ENCODE results near the gene FSD1L. TPM values are rescaled to one million over a fixed set of nuclear protein-coding genes. Genes with fewer than 3 reads are reported as not detected.

Gene FSD1L
- polyA plus RNA-seq, 1 of the 3 experiments (the other 2 are of a cell fraction), result 0.76 TPM

GRCh38 chr9:105466898-105467455 is 19.1 kb downstream of the FSD1L start:
- Histone ChIP-seq H3K27me3 (ENCODE audit: insufficient read depth) (no peaks in the 10 kb centered on the region), H3K36me3 (replicated peaks in 1 of 2; ENCODE audit: control insufficient read depth in 1 of 2, insufficient read depth in 2 of 2, low read length in 1 of 2) (peaks cover 39 to 76% of the 10 kb centered on the region in 2 experiments), H3K9me3 (no peaks in the 10 kb centered on the region), H3K4me1 (ENCODE audit: control insufficient read depth in 1 of 2, insufficient read depth in 2 of 2, low read depth in 1 of 2, low read length in 1 of 2) (no peaks in the 10 kb centered on the region), H4K20me1 (ENCODE audit: insufficient read depth) (no peaks in the 10 kb centered on the region), H3K4me3 (ENCODE audit: low read depth in 2 of 2, low read length in 1 of 2) (no peak overlapping the region), H3F3A (replicated peaks; ENCODE audit: insufficient read depth) (peaks cover 21% of the 10 kb centered on the region), H3K27ac (ENCODE audit: low read depth in 2 of 2, low read length in 1 of 2) (peak overlapping the region in 1 of 2 experiments; percentile 6; a peak in 1 of 4 replicates), H3K79me2 (ENCODE audit: insufficient read depth) (peaks cover 61% of the 10 kb centered on the region), H3K4me2 (no peak overlapping the region), H3K9me2 (no peaks in the 10 kb centered on the region), H3K9ac (no peak overlapping the region), H2AFZ (ENCODE audit: low read depth) (no peak overlapping the region)
- no peak for DNase-seq
- TF ChIP-seq YY1 (IDR thresholded peaks at IDR 0.05; ENCODE audit: low read depth), result no peak
- no peak for TF ChIP-seq NRF1 (IDR thresholded peaks at IDR 0.05; ENCODE audit: low read depth, low read length)
- TF ChIP-seq SIN3A (IDR thresholded peaks at IDR 0.05; ENCODE audit: borderline replicate concordance, low read depth, low read length), result no peak
- TF ChIP-seq MXI1 (IDR thresholded peaks at IDR 0.05; ENCODE audit: low read depth, low read length), result no peak
- no peak for TF ChIP-seq RCOR1 (IDR thresholded peaks at IDR 0.05; ENCODE audit: low read length)
- TF ChIP-seq USF2 (IDR thresholded peaks at IDR 0.05; ENCODE audit: borderline replicate concordance, low read depth, low read length), result no peak
- TF ChIP-seq TEAD4 (IDR thresholded peaks at IDR 0.05; ENCODE audit: borderline replicate concordance, insufficient read depth), result no peak
- POLR2A ChIA-PET, result interaction anchor here (0.6 kb wide), 1 partner anchor 533 kb away, joined by 3 read pairs; no protein-coding TSS in a partner anchor
- WGBS (ENCODE audit: low lambda C conversion rate), result 82% methylated on average over 3 of the region's 3 CpGs
- CTCF ChIA-PET, result no interaction called here

- Histone ChIP-seq H4K20me1 (ENCODE audit: insufficient read depth) (no peaks in the 10 kb centered on the region), H3K4me2 (no peak overlapping the region), H3K9me3 (no peaks in the 10 kb centered on the region), H3F3A (replicated peaks; ENCODE audit: insufficient read depth) (peaks cover 21% of the 10 kb centered on the region), H3K4me1 (ENCODE audit: control insufficient read depth in 1 of 2, insufficient read depth in 2 of 2, low read depth in 1 of 2, low read length in 1 of 2) (no peaks in the 10 kb centered on the region), H3K9me2 (no peaks in the 10 kb centered on the region), H3K4me3 (ENCODE audit: low read depth in 2 of 2, low read length in 1 of 2) (no peak overlapping the region), H2AFZ (ENCODE audit: low read depth) (no peak overlapping the region), H3K27ac (ENCODE audit: low read depth in 2 of 2, low read length in 1 of 2) (no peak overlapping the region), H3K36me3 (replicated peaks in 1 of 2; ENCODE audit: control insufficient read depth in 1 of 2, insufficient read depth in 2 of 2, low read length in 1 of 2) (peaks cover 45 to 74% of the 10 kb centered on the region in 2 experiments), H3K79me2 (ENCODE audit: insufficient read depth) (peaks cover 47% of the 10 kb centered on the region; the same call in 1 of the 2 replicates), H3K9ac (no peak overlapping the region), H3K27me3 (ENCODE audit: insufficient read depth) (no peaks in the 10 kb centered on the region)
- CTCF ChIA-PET, result no interaction called here
- TF ChIP-seq NFIC (IDR thresholded peaks at IDR 0.05; ENCODE audit: borderline replicate concordance) (no peak), FOXJ3 (CRISPR knock-in tag; IDR thresholded peaks at IDR 0.05) (no peak), FOSL2 (IDR thresholded peaks at IDR 0.05; ENCODE audit: borderline replicate concordance, low read depth) (no peak)
- POLR2A ChIA-PET, result no interaction called here
- DNase-seq, result no peak
- 91% methylated on average over 1 of the region's 1 CpG for WGBS (ENCODE audit: low lambda C conversion rate)
Observed at GRCh38 chr9:105468875-105469274, 21.0 kb downstream of the FSD1L start.

DNA sequence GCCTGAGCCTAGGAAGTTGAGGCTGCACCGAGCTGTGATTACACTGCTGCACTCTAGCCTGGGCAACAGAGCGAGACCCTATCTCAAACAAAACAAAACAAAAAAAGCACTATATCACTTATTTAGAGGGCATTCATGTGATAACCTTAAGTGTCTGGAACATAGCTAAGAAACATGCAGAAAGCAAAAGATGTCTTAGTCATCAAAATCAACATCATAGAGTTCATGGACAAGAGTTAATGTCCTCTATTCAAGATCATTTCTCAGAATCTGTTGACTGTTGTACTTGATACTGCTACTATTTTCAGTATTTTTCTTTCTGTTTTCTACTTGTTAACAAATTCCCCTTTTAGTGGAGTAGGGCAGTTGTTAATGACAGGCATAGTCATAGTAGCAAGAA is 25.4 kb downstream of the FSD1L start:
- no peak overlapping the region for H3K4me3 ChIP-seq (ENCODE audit: low read depth in 2 of 2, low read length in 1 of 2)
- DNase-seq, result no peak
- POLR2A ChIA-PET, result no interaction called here
- peaks cover 27 to 35% of the 10 kb centered on the region in 2 experiments for H3K36me3 ChIP-seq (replicated peaks in 1 of 2; ENCODE audit: control insufficient read depth in 1 of 2, insufficient read depth in 2 of 2, low read length in 1 of 2)
- H2AFZ ChIP-seq (ENCODE audit: low read depth), result no peak overlapping the region
- no peak overlapping the region for H3K27ac ChIP-seq (ENCODE audit: low read depth in 2 of 2, low read length in 1 of 2)
- H3K79me2 ChIP-seq (ENCODE audit: insufficient read depth), result peaks cover 39% of the 10 kb centered on the region; the same call in 1 of the 2 replicates
- no peaks in the 10 kb centered on the region for H3K9me3 ChIP-seq
- H4K20me1 ChIP-seq (ENCODE audit: insufficient read depth), result no peaks in the 10 kb centered on the region
- no peak overlapping the region for H3K9ac ChIP-seq
- peaks cover 9% of the 10 kb centered on the region for H3F3A ChIP-seq (replicated peaks; ENCODE audit: insufficient read depth)
- H3K4me2 ChIP-seq, result no peak overlapping the region
- 100% methylated on average over 2 of the region's 2 CpGs for WGBS (ENCODE audit: low lambda C conversion rate)
- CTCF ChIA-PET, result no interaction called here
- H3K4me1 ChIP-seq (ENCODE audit: control insufficient read depth in 1 of 2, insufficient read depth in 2 of 2, low read depth in 1 of 2, low read length in 1 of 2), result no peaks in the 10 kb centered on the region
- H3K9me2 ChIP-seq, result no peaks in the 10 kb centered on the region
- TF ChIP-seq ELF1 (IDR thresholded peaks at IDR 0.05) (no peak), GABPA (IDR thresholded peaks at IDR 0.05; ENCODE audit: low read depth) (no peak), SMC3 (IDR thresholded peaks at IDR 0.05; ENCODE audit: low read depth, low read length) (no peak), FOXJ3 (CRISPR knock-in tag; IDR thresholded peaks at IDR 0.05) (no peak), POLR2AphosphoS5 (IDR thresholded peaks at IDR 0.05; ENCODE audit: low read depth, low read length) (no peak), FOSL2 (IDR thresholded peaks at IDR 0.05; ENCODE audit: borderline replicate concordance, low read depth) (no peak), JUND (IDR thresholded peaks at IDR 0.05) (no peak), USF1 (IDR thresholded peaks at IDR 0.05; ENCODE audit: borderline replicate concordance, low read depth) (no peak)
- TF ChIP-seq, protein P1, sequence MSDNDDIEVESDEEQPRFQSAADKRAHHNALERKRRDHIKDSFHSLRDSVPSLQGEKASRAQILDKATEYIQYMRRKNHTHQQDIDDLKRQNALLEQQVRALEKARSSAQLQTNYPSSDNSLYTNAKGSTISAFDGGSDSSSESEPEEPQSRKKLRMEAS (IDR thresholded peaks at IDR 0.05; ENCODE audit: low read depth), result no peak
- H3K27me3 ChIP-seq (ENCODE audit: insufficient read depth), result no peaks in the 10 kb centered on the region

Measured in SK-N-SH (cell line).